ENCODE data around the gene KCTD18.

GRCh38 chr2:200466425-200467418 is 43.1 kb downstream of the KCTD18 start:
- no peak for TF ChIP-seq GATA2 (IDR thresholded peaks at IDR 0.05; ENCODE audit: low read depth, low read length)
- TF ChIP-seq GATA3 (IDR thresholded peaks at IDR 0.05; ENCODE audit: low read depth, low read length) = no peak
